Activated CD8-positive, alpha-beta T cell treated with anti-CD3 and anti-CD28 coated beads for 36 hours (primary cell): ENCODE results near the gene ITPKA. TPM values are rescaled to one million over a fixed set of nuclear protein-coding genes. Genes with fewer than 3 reads are reported as not detected.

Source experiments
- ATAC-seq: fragments of 200-7000 bp; cut with Tn5 transposase; one replicate; pipeline ENCODE4 v1.10.0; 2021; ENCODE audit warnings: mild to moderate bottlenecking, moderate library complexity
- CTCF ChIA-PET: fragments of 350-600 bp; sonication (Branson Sonifier 250); formaldehyde crosslinking; loops from one replicate; lab custom pipeline; 2021; ENCODE audit warnings: antibody characterized with exemption; lab: Charles Lee
- POLR2A ChIA-PET: fragments of 350-600 bp; sonication (Branson Sonifier 250); formaldehyde crosslinking; loops from one replicate; lab custom pipeline; 2021; ENCODE audit warnings: antibody characterized with exemption; lab: Charles Lee
- DNase-seq: peaks from one replicate; pipeline ENCODE4 v3.0.0-alpha.2; 2020
- H3K27ac Mint-ChIP-seq: one replicate; pipeline ENCODE4 v1.8.0; 2021; ENCODE audit warnings: mild to moderate bottlenecking, mixed read lengths
- H3K27me3 Mint-ChIP-seq: one replicate; pipeline ENCODE4 v1.8.0; 2021; ENCODE audit warnings: mixed read lengths
- H3K36me3 Mint-ChIP-seq: one replicate; pipeline ENCODE4 v1.8.0; 2021; ENCODE audit warnings: low read depth, mixed read lengths
- H3K4me1 Mint-ChIP-seq: one replicate; pipeline ENCODE4 v1.8.0; 2021; ENCODE audit warnings: low read depth, mixed read lengths
- H3K4me3 Mint-ChIP-seq: one replicate; pipeline ENCODE4 v1.8.0; 2021; ENCODE audit warnings: mild to moderate bottlenecking, moderate library complexity, mixed read lengths
- H3K9me3 Mint-ChIP-seq: one replicate; pipeline ENCODE4 v1.8.0; 2021; ENCODE audit warnings: mixed read lengths
- intact Hi-C: fragments of 100-400 bp; cut with micrococcal nuclease; formaldehyde crosslinking; loops from one replicate; pipeline ENCODE4 v1.10.0; 2022
- total RNA-seq, 2 experiments: library from RNA; stranded (reverse); gene quantifications; one replicate each; pipeline ENCODE4 v1.2.3, GENCODE V29; 2021
- TF ChIP-seq, protein P1 (sequence below): fragments of 200-600 bp; IDR thresholded peaks from one replicate; pipeline ENCODE4 v1.8.0; 2022; ENCODE audit warnings: antibody characterized with exemption, mild to moderate bottlenecking

ITPKA gene
- total RNA-seq, 2 experiments from 2014 or later: 4.7 to 6.1 TPM

DNA sequence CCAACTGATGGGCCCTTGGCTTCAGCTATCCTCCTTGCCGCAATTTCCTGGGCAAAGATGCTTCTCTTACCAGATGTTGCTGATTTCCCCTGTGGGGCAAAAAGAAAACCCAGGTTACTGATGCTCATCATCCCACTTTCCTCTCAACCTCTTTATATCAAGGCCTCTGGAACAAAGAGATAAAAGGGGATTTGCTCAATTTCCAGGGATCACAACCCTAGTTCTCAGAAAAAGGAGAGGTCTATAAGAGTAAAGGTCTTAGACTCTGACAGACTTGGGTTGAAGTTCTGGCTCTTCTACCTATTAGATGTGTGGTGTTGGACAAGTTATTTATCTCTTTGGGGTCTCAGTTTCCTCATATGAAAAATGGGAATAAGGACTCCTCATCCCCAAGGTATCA is 41.9 kb downstream of the ITPKA start:
- H3K27ac Mint-ChIP-seq: no peak overlapping the region
- H3K36me3 Mint-ChIP-seq: peaks cover 32% of the 10 kb centered on the region
- peaks cover 6% of the 10 kb centered on the region for H3K4me1 Mint-ChIP-seq
- no peak for ATAC-seq
- TF ChIP-seq, protein P1, sequence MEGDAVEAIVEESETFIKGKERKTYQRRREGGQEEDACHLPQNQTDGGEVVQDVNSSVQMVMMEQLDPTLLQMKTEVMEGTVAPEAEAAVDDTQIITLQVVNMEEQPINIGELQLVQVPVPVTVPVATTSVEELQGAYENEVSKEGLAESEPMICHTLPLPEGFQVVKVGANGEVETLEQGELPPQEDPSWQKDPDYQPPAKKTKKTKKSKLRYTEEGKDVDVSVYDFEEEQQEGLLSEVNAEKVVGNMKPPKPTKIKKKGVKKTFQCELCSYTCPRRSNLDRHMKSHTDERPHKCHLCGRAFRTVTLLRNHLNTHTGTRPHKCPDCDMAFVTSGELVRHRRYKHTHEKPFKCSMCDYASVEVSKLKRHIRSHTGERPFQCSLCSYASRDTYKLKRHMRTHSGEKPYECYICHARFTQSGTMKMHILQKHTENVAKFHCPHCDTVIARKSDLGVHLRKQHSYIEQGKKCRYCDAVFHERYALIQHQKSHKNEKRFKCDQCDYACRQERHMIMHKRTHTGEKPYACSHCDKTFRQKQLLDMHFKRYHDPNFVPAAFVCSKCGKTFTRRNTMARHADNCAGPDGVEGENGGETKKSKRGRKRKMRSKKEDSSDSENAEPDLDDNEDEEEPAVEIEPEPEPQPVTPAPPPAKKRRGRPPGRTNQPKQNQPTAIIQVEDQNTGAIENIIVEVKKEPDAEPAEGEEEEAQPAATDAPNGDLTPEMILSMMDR: no peak
- ChIA-PET CTCF (interaction anchor here (1.4 to 1.8 kb wide), 2 partner anchors 22 to 70 kb away, joined by 6 read pairs; no protein-coding TSS in a partner anchor), POLR2A (no interaction called here)
- intact Hi-C loops: no loop called here
- no peaks in the 10 kb centered on the region for H3K27me3 Mint-ChIP-seq
- no peak overlapping the region for H3K4me3 Mint-ChIP-seq
- no peak for DNase-seq
- no peaks in the 10 kb centered on the region for H3K9me3 Mint-ChIP-seq

DNA sequence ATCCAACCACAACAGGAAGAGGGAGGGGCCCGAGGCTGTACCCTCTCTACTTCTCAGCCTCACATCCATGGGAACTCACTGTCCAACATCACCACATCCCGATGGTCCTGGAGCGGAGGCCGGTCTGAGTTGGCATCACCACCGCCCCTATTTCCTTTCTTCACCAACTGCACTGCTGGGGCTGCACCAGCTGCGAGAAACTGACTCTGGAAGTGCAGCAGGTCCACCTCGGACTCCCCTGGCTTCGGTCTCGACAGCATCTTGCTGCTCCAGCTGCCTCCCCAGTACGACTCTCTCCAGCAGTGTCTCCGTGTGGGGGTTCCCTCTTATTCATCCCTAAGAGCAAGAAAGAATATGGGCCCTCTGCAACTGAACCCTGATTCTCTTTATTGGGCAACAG is 43.2 kb downstream of the ITPKA start:
- Mint-ChIP-seq H3K27ac (no peak overlapping the region), H3K4me3 (no peak overlapping the region), H3K36me3 (peaks cover 28% of the 10 kb centered on the region), H3K4me1 (peaks cover 6% of the 10 kb centered on the region), H3K9me3 (no peaks in the 10 kb centered on the region), H3K27me3 (no peaks in the 10 kb centered on the region)
- DNase-seq (no peak), ATAC-seq (no peak)
- TF ChIP-seq, protein P1: no peak
- intact Hi-C loops: no loop called here
- ChIA-PET POLR2A (no interaction called here), CTCF (interaction anchor here (1.6 kb wide), 1 partner anchor 71 kb away, joined by 4 read pairs; no protein-coding TSS in a partner anchor)

DNA sequence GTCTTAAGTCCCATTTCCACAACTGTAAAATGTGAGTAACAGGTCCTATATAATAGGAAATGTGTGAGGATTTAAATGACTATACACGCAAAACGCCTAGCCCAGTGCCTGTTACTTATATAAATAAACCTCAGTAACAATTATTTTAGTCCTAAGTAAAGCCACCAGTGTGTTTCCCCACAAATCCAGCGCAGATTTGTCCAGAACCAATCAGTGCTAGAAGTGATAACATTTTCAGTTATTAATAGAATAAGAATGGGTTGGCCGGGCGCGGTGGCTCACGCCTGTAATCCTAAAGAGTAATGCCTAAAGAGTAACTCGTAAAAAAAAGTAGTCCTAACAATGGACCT is 49.8 kb downstream of the ITPKA start:
- TF ChIP-seq, protein P1: no peak
- Mint-ChIP-seq H3K4me1 (peaks cover 15% of the 10 kb centered on the region), H3K4me3 (peak overlapping the region; percentile 97), H3K36me3 (no peaks in the 10 kb centered on the region), H3K9me3 (no peaks in the 10 kb centered on the region), H3K27me3 (peaks cover 2% of the 10 kb centered on the region), H3K27ac (peak overlapping the region; percentile 93)
- intact Hi-C loops: no loop called here
- CTCF ChIA-PET: interaction anchor here (1.1 to 4.1 kb wide), 4 partner anchors 13 to 78 kb away, joined by 3 to 20 read pairs (median 9); no protein-coding TSS in a partner anchor
- ATAC-seq: peak; percentile 9
- POLR2A ChIA-PET: interaction anchor here (0.6 to 2.5 kb wide), 7 partner anchors 12 to 417 kb away, joined by 3 to 11 read pairs (median 6); no protein-coding TSS in a partner anchor
- DNase-seq: no peak

DNA sequence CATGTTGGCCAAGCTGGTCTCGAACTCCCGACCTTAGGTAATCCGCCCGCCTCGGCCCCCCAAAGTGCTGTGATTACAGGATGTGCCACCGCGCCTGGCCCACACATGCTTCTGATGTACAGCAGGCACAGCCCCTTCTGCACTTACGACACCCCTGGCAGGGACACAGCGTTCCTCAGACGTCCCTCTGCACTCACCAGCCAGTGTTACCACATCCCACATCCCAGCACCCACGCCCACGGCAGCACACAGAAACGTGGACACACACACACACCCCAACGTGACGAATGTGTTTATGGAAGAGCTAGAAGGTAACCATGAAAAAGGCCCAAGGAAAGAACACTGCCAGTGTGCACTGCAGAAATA is 51.0 kb downstream of the ITPKA start:
- CTCF ChIA-PET: interaction anchor here (1.1 to 4.1 kb wide), 4 partner anchors 12 to 79 kb away, joined by 3 to 20 read pairs (median 9); no protein-coding TSS in a partner anchor
- H3K9me3 Mint-ChIP-seq: no peaks in the 10 kb centered on the region
- no peaks in the 10 kb centered on the region for H3K36me3 Mint-ChIP-seq
- intact Hi-C loops: no loop called here
- peak overlapping the region; percentile 93 for H3K27ac Mint-ChIP-seq
- ATAC-seq (no peak), DNase-seq (peak; percentile 45)
- TF ChIP-seq, protein P1: no peak
- peaks cover 15% of the 10 kb centered on the region for H3K4me1 Mint-ChIP-seq
- peaks cover 2% of the 10 kb centered on the region for H3K27me3 Mint-ChIP-seq
- POLR2A ChIA-PET: interaction anchor here (1.0 to 2.5 kb wide), 7 partner anchors 12 to 79 kb away, joined by 3 to 11 read pairs (median 6); partner anchors contain the start of gene TYRO3
- peak overlapping the region; percentile 97 for H3K4me3 Mint-ChIP-seq

DNA sequence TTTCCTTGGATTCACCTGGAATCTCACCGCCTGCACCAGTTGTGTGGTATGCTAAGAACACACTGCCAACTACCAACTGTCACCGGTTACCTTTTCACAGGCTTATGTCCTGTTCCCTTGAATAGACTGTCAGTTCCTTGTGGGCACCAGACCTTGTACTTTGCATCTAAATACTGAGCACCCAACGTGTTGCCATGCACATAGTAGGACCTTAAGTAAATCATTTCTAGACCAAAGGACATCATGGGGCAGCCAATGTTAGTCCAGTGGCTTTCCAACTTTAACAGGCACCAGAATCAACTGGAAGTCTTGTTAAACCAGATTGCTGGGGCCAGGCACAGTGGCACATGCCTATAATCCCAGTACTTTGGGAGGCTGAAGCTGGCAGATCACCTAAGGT is 51.5 kb downstream of the ITPKA start:
- intact Hi-C loops: no loop called here
- DNase-seq: no peak
- Mint-ChIP-seq H3K9me3 (no peaks in the 10 kb centered on the region), H3K27me3 (peaks cover 2% of the 10 kb centered on the region), H3K27ac (peak overlapping the region; percentile 93), H3K4me1 (peaks cover 15% of the 10 kb centered on the region), H3K36me3 (no peaks in the 10 kb centered on the region), H3K4me3 (peak overlapping the region; percentile 97)
- TF ChIP-seq, protein P1: no peak
- CTCF ChIA-PET: interaction anchor here (1.8 to 4.1 kb wide), 2 partner anchors 13 to 79 kb away, joined by 13 to 20 read pairs; no protein-coding TSS in a partner anchor
- ATAC-seq: no peak
- POLR2A ChIA-PET: interaction anchor here (1.2 to 2.5 kb wide), 3 partner anchors 12 to 40 kb away, joined by 3 to 11 read pairs (median 3); partner anchors contain the start of gene TYRO3
